ENCODE measurements around the gene FOXD2. TPM values are rescaled to one million over a fixed set of nuclear protein-coding genes. Genes with fewer than 3 reads are reported as not detected.

The FOXD2 gene
- total RNA-seq, 1 donor from 2014 or later: 0.07 TPM

- no peaks in the 10 kb centered on the region for H3K9me3 ChIP-seq (ENCODE audit: insufficient read depth, low read depth, low read length)
- H3K4me2 ChIP-seq (ENCODE audit: low read length): no peak overlapping the region
- no peaks in the 10 kb centered on the region for H3K79me2 ChIP-seq (ENCODE audit: insufficient read depth, low read length)
- H4K20me1 ChIP-seq (ENCODE audit: insufficient read depth, low read length): peaks cover 19% of the 10 kb centered on the region
- H2AFZ ChIP-seq (ENCODE audit: low read depth, low read length): no peak overlapping the region
- no peak overlapping the region for H3K27ac ChIP-seq (ENCODE audit: low read depth, low read length)
- H3K36me3 ChIP-seq (ENCODE audit: insufficient read depth, low read length): no peaks in the 10 kb centered on the region
- H3K9ac ChIP-seq (ENCODE audit: low read length): no peak overlapping the region
- Mint-ChIP-seq H3K4me3 (ENCODE audit: unreplicated experiment) (no peak overlapping the region), H3K27me3 (ENCODE audit: low read depth, unreplicated experiment) (peaks cover 13% of the 10 kb centered on the region), H3K4me1 (ENCODE audit: low read depth, unreplicated experiment) (peaks cover 5% of the 10 kb centered on the region), H3K27ac (ENCODE audit: unreplicated experiment) (no peak overlapping the region), H3K36me3 (ENCODE audit: low read depth, unreplicated experiment) (peaks cover 4% of the 10 kb centered on the region), H3K9me3 (ENCODE audit: unreplicated experiment) (peaks cover 14% of the 10 kb centered on the region)
- peaks cover 82% of the 10 kb centered on the region for H3K27me3 ChIP-seq (ENCODE audit: insufficient read depth, low read length)
- no peak for TF ChIP-seq EZH2 (IDR thresholded peaks at IDR 0.05; ENCODE audit: insufficient read depth, low read length)
- TF ChIP-seq, protein P1, sequence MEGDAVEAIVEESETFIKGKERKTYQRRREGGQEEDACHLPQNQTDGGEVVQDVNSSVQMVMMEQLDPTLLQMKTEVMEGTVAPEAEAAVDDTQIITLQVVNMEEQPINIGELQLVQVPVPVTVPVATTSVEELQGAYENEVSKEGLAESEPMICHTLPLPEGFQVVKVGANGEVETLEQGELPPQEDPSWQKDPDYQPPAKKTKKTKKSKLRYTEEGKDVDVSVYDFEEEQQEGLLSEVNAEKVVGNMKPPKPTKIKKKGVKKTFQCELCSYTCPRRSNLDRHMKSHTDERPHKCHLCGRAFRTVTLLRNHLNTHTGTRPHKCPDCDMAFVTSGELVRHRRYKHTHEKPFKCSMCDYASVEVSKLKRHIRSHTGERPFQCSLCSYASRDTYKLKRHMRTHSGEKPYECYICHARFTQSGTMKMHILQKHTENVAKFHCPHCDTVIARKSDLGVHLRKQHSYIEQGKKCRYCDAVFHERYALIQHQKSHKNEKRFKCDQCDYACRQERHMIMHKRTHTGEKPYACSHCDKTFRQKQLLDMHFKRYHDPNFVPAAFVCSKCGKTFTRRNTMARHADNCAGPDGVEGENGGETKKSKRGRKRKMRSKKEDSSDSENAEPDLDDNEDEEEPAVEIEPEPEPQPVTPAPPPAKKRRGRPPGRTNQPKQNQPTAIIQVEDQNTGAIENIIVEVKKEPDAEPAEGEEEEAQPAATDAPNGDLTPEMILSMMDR (IDR thresholded peaks at IDR 0.05; ENCODE audit: insufficient read depth, low read depth, low read length): no peak
- FAIRE-seq: no peak
- peaks cover 6% of the 10 kb centered on the region for H3K4me1 ChIP-seq (ENCODE audit: insufficient read depth, low read length)
- no peak for DNase-seq (ENCODE audit: low read depth)
- no peak overlapping the region for H3K4me3 ChIP-seq (ENCODE audit: insufficient read depth, low read depth, low read length)
These were observed 2.8 kb downstream of the FOXD2 start for GRCh38 chr1:47440599-47441081.

DNA sequence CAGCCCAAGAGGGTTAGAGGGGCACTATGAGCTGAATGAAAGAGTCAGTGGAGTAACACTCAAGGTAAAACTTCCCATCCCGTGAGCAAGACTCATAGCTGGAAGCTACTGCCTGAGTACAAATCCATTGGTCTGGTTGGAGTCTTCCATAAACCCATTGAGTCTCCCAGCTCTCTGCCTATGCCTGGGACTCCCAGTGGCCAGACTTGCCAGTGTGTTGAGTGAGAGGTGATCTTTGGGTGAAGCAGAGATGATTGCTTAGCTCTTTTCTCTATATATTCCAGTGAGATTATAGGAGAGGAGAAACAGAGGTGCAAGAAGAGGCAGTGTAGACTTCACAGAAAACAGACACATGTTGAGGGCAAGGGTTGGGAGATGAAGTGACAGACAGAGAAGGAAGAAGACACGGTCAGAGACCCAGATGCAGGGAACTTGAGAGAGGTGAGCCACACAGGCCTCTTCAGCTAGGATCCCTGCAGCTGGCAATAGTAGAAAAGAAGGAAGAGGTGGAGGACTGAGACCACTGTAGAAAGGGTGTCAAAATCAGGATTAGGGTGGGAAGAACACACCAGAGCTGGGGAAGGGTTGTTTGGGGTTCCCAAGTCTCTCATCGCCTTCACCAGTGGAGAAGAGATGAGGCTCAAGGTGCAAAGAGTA, 3.7 kb downstream of the FOXD2 start:
- TF ChIP-seq, protein P1 (IDR thresholded peaks at IDR 0.05; ENCODE audit: insufficient read depth, low read depth, low read length): no peak
- no peak for TF ChIP-seq EZH2 (IDR thresholded peaks at IDR 0.05; ENCODE audit: insufficient read depth, low read length)
- no peak overlapping the region for H3K27ac Mint-ChIP-seq (ENCODE audit: unreplicated experiment)
- Histone ChIP-seq H3K27me3 (ENCODE audit: insufficient read depth, low read length) (peaks cover 82% of the 10 kb centered on the region), H3K9me3 (ENCODE audit: insufficient read depth, low read depth, low read length) (no peaks in the 10 kb centered on the region), H3K36me3 (ENCODE audit: insufficient read depth, low read length) (no peaks in the 10 kb centered on the region), H3K79me2 (ENCODE audit: insufficient read depth, low read length) (no peaks in the 10 kb centered on the region), H3K4me2 (ENCODE audit: low read length) (no peak overlapping the region), H3K4me3 (ENCODE audit: insufficient read depth, low read depth, low read length) (no peak overlapping the region), H2AFZ (ENCODE audit: low read depth, low read length) (no peak overlapping the region), H4K20me1 (ENCODE audit: insufficient read depth, low read length) (peaks cover 12% of the 10 kb centered on the region), H3K4me1 (ENCODE audit: insufficient read depth, low read length) (peaks cover 6% of the 10 kb centered on the region), H3K27ac (ENCODE audit: low read depth, low read length) (no peak overlapping the region), H3K9ac (ENCODE audit: low read length) (no peak overlapping the region)
- H3K27me3 Mint-ChIP-seq (ENCODE audit: low read depth, unreplicated experiment): peaks cover 13% of the 10 kb centered on the region
- no peak overlapping the region for H3K4me3 Mint-ChIP-seq (ENCODE audit: unreplicated experiment)
- peaks cover 11% of the 10 kb centered on the region for H3K9me3 Mint-ChIP-seq (ENCODE audit: unreplicated experiment)
- peaks cover 5% of the 10 kb centered on the region for H3K4me1 Mint-ChIP-seq (ENCODE audit: low read depth, unreplicated experiment)
- no peak for FAIRE-seq
- H3K36me3 Mint-ChIP-seq (ENCODE audit: low read depth, unreplicated experiment): peaks cover 4% of the 10 kb centered on the region
- DNase-seq (ENCODE audit: low read depth): no peak

DNA sequence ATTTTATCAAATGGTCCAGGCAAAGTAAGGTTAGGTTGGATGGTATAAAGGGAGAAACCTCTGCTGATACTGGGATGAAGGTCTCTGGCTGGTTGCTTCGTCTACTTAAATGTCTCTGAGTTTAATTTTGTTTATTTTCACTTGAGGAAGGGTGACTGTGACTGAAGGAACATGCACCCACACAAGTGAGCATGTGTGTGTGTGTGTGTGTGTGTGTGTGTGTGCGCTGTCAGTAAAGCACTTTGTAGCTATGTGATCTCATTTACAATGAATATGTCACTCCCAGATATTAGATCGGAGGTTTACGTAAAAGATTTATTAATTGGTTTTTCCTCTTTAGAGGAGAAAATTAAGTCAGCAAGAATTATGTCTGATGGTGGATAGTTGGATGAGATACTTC, 4.4 kb downstream of the FOXD2 start:
- H3K4me1 ChIP-seq (ENCODE audit: insufficient read depth, low read length): peaks cover 6% of the 10 kb centered on the region
- H4K20me1 ChIP-seq (ENCODE audit: insufficient read depth, low read length): peaks cover 9% of the 10 kb centered on the region
- Mint-ChIP-seq H3K36me3 (ENCODE audit: low read depth, unreplicated experiment) (peaks cover 4% of the 10 kb centered on the region), H3K27me3 (ENCODE audit: low read depth, unreplicated experiment) (peaks cover 16% of the 10 kb centered on the region), H3K4me1 (ENCODE audit: low read depth, unreplicated experiment) (peaks cover 5% of the 10 kb centered on the region), H3K4me3 (ENCODE audit: unreplicated experiment) (no peak overlapping the region), H3K9me3 (ENCODE audit: unreplicated experiment) (peaks cover 11% of the 10 kb centered on the region), H3K27ac (ENCODE audit: unreplicated experiment) (no peak overlapping the region)
- TF ChIP-seq, protein P1 (IDR thresholded peaks at IDR 0.05; ENCODE audit: insufficient read depth, low read depth, low read length): no peak
- no peak for TF ChIP-seq EZH2 (IDR thresholded peaks at IDR 0.05; ENCODE audit: insufficient read depth, low read length)
- H3K36me3 ChIP-seq (ENCODE audit: insufficient read depth, low read length): no peaks in the 10 kb centered on the region
- no peak overlapping the region for H3K4me2 ChIP-seq (ENCODE audit: low read length)
- DNase-seq (ENCODE audit: low read depth): no peak
- no peak overlapping the region for H2AFZ ChIP-seq (ENCODE audit: low read depth, low read length)
- no peaks in the 10 kb centered on the region for H3K9me3 ChIP-seq (ENCODE audit: insufficient read depth, low read depth, low read length)
- H3K4me3 ChIP-seq (ENCODE audit: insufficient read depth, low read depth, low read length): no peak overlapping the region
- peaks cover 84% of the 10 kb centered on the region for H3K27me3 ChIP-seq (ENCODE audit: insufficient read depth, low read length)
- H3K27ac ChIP-seq (ENCODE audit: low read depth, low read length): no peak overlapping the region
- no peaks in the 10 kb centered on the region for H3K79me2 ChIP-seq (ENCODE audit: insufficient read depth, low read length)
- FAIRE-seq: no peak
- H3K9ac ChIP-seq (ENCODE audit: low read length): no peak overlapping the region

All from astrocyte (in vitro differentiated cells and primary cell).